Measurements from ENCODE around the gene RXRA.

GRCh38 chr9:134429007-134429406, 102.8 kb downstream of the RXRA start:
- TF ChIP-seq POLR2A (IDR thresholded peaks at IDR 0.05) (no peak), CTCF (IDR thresholded peaks at IDR 0.05) (no peak), EP300 (IDR thresholded peaks at IDR 0.05) (no peak)

All from tibial nerve (tissue), 4 donors.